Naive thymus-derived CD4-positive, alpha-beta T cell (primary cell): Measurements from ENCODE around the gene LIPI. TPM values are rescaled to one million over a fixed set of nuclear protein-coding genes. Genes with fewer than 3 reads are reported as not detected.
A peak's percentile ranks its signal among the peaks of the same experiment; 100 is the strongest.

ENCODE experiments used
- ATAC-seq: fragments of 150-1000 bp; cut with Tn5 transposase; 2 replicates; pipeline ENCODE4 v1.10.0; 2021; ENCODE audit warnings: mild to moderate bottlenecking, moderate library complexity
- CTCF ChIA-PET: fragments of 350-600 bp; sonication (Branson Sonifier 250); formaldehyde crosslinking; loops from one replicate; lab custom pipeline; 2021; ENCODE audit warnings: antibody characterized with exemption; lab: Charles Lee
- POLR2A ChIA-PET: fragments of 350-600 bp; sonication (Branson Sonifier 250); formaldehyde crosslinking; loops from one replicate; lab custom pipeline; 2021; ENCODE audit warnings: antibody characterized with exemption, inconsistent platforms; lab: Charles Lee
- DNase-seq, 9 donors: peaks; one replicate each; pipeline versions ENCODE4 v3.0.0 to v3.0.0-alpha.2; 2020 to 2022; ENCODE audit warnings: mixed read lengths in 1 of 9
- H3K27ac ChIP-seq: one replicate; pipeline ENCODE4 v1.7.0; 2013; ENCODE audit warnings: mild to moderate bottlenecking, low read depth, low read length, moderate library complexity
- H3K27me3 ChIP-seq, 2 donors: one replicate each; pipeline ENCODE4 v1.7.0; 2013; ENCODE audit warnings: low read length in 2 of 2, mild to moderate bottlenecking in 2 of 2, moderate library complexity in 2 of 2; ENCODE audit not compliant: control insufficient read depth in 2 of 2, insufficient read depth in 2 of 2
- H3K36me3 ChIP-seq, 3 experiments: 1 replicate in 2 of 3; 2 replicates in 1 of 3; pipeline ENCODE4 v1.7.0; 2013; ENCODE audit warnings: low read length in 3 of 3, mild to moderate bottlenecking in 3 of 3, moderate library complexity in 1 of 3; ENCODE audit not compliant: insufficient read depth in 3 of 3, control insufficient read depth in 2 of 3
- H3K4me1 ChIP-seq, 2 donors: one replicate each; pipeline ENCODE4 v1.7.0; 2013; ENCODE audit warnings: low read length in 2 of 2, mild to moderate bottlenecking in 2 of 2, moderate library complexity in 1 of 2; ENCODE audit not compliant: control insufficient read depth in 2 of 2, insufficient read depth in 2 of 2
- H3K4me3 ChIP-seq: 2 replicates; pipeline ENCODE4 v1.7.0; 2013; ENCODE audit warnings: mild to moderate bottlenecking, low read length
- H3K9me3 ChIP-seq, 3 experiments: 1 replicate in 2 of 3; 2 replicates in 1 of 3; pipeline ENCODE4 v1.7.0; 2013; ENCODE audit warnings: low read length in 3 of 3; ENCODE audit not compliant: control insufficient read depth in 2 of 3
- H3K27ac Mint-ChIP-seq, 9 donors: one replicate each; pipeline ENCODE4 v1.8.0; 2020 to 2022; ENCODE audit warnings: mixed read lengths in 9 of 9, mild to moderate bottlenecking in 8 of 9, moderate library complexity in 5 of 9, inconsistent platforms in 2 of 9
- H3K27me3 Mint-ChIP-seq, 5 donors: one replicate each; pipeline ENCODE4 v1.8.0; 2021 to 2022; ENCODE audit warnings: mixed read lengths in 5 of 5, mild to moderate bottlenecking in 1 of 5
- H3K36me3 Mint-ChIP-seq, 5 donors: one replicate each; pipeline ENCODE4 v1.8.0; 2020 to 2022; ENCODE audit warnings: mixed read lengths in 5 of 5, mild to moderate bottlenecking in 3 of 5, inconsistent platforms in 1 of 5
- H3K4me1 Mint-ChIP-seq, 7 donors: one replicate each; pipeline ENCODE4 v1.8.0; 2020 to 2022; ENCODE audit warnings: mixed read lengths in 7 of 7, mild to moderate bottlenecking in 3 of 7, inconsistent platforms in 1 of 7
- H3K4me3 Mint-ChIP-seq, 10 donors: one replicate each; pipeline ENCODE4 v1.8.0; 2020 to 2022; ENCODE audit warnings: mild to moderate bottlenecking in 10 of 10, mixed read lengths in 10 of 10, moderate library complexity in 6 of 10, inconsistent platforms in 2 of 10
- H3K9me3 Mint-ChIP-seq, 11 donors: one replicate each; pipeline ENCODE4 v1.8.0; 2020 to 2022; ENCODE audit warnings: mixed read lengths in 11 of 11, mild to moderate bottlenecking in 4 of 11, inconsistent platforms in 1 of 11, moderate library complexity in 1 of 11
- intact Hi-C, 2 donors: fragments of 100-400 bp; cut with micrococcal nuclease; formaldehyde crosslinking; loops; one replicate each; pipeline ENCODE4 v1.15.1; 2023
- polyA plus RNA-seq, 2 donors: library from polyadenylated mRNA; unstranded; fragments of 300-500 nt; fragmentation: Illumina TruSeq; gene quantifications; one replicate each; pipeline ENCODE4 v1.2.3, GENCODE V29; 2021
- total RNA-seq, 6 experiments: library from RNA in 5 of 6; stranded (reverse) in 5 of 6; gene quantifications; 1 replicate in 5 of 6; 2 replicates in 1 of 6; pipeline ENCODE4 v1.2.3 and lab custom pipeline; 2021 to 2026

LIPI gene
- total and polyA plus RNA-seq, 7 experiments from 2014 or later, result not detected

GRCh38 chr21:14124266-14124665, 86.5 kb downstream of the LIPI start:
- Histone ChIP-seq H3K4me1 (peaks cover 0 to 4% of the 10 kb centered on the region in 2 donors), H3K27ac (no peak overlapping the region), H3K9me3 (no peaks in the 10 kb centered on the region), H3K36me3 (no peaks in the 10 kb centered on the region), H3K4me3 (no peak overlapping the region), H3K27me3 (no peaks in the 10 kb centered on the region)
- Mint-ChIP-seq H3K36me3 (peaks cover 0 to 6% (median 3%) of the 10 kb centered on the region in 5 donors), H3K4me3 (no peak overlapping the region), H3K9me3 (peaks cover 0 to 18% (median 9%) of the 10 kb centered on the region in 11 donors), H3K4me1 (peaks cover 3 to 25% (median 19%) of the 10 kb centered on the region in 7 donors), H3K27ac (no peak overlapping the region), H3K27me3 (peaks cover 0 to 8% (median 5%) of the 10 kb centered on the region in 5 donors)
- intact Hi-C loops, result no loop called here
- DNase-seq (no peak), ATAC-seq (no peak)
- ChIA-PET CTCF (no interaction called here), POLR2A (no interaction called here)

DNA sequence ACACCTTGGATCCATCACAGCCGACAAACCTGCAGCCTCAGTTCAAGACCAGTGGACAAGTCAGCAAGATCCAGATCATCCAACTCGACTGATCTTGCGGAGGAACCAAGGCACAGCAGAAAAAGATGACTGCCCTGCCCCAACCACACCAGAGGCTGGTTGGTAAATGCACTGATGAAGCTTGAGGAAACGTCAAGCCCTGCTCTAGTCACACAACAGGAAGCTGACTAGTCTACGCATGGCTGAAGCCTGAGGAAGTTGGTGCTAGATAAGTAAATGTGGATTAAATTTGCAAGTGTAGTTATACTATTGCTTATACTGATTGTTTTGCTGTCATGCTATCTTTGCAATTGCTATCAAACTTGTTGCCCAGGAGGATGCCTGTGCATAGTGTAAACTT, 89.0 kb downstream of the LIPI start:
- no peaks in the 10 kb centered on the region for H3K36me3 ChIP-seq
- Mint-ChIP-seq H3K36me3 (peaks cover 0 to 6% (median 3%) of the 10 kb centered on the region in 5 donors), H3K4me3 (peak overlapping the region in 2 of 10 donors; percentile 11 to 31), H3K9me3 (peaks cover 0 to 18% (median 4%) of the 10 kb centered on the region in 11 donors), H3K27ac (peak overlapping the region in 2 of 9 donors; percentile 18 to 51), H3K27me3 (peaks cover 0 to 5% (median 2%) of the 10 kb centered on the region in 5 donors), H3K4me1 (peaks cover 3 to 25% (median 19%) of the 10 kb centered on the region in 7 donors)
- H3K4me3 ChIP-seq, result no peak overlapping the region
- ChIA-PET CTCF (no interaction called here), POLR2A (no interaction called here)
- DNase-seq, result peak in 1 of 9 donors; percentile 1
- H3K27me3 ChIP-seq, result no peaks in the 10 kb centered on the region
- no peak for ATAC-seq
- H3K9me3 ChIP-seq, result no peaks in the 10 kb centered on the region
- no peak overlapping the region for H3K27ac ChIP-seq
- intact Hi-C loops, result loop anchor here in 1 of 2 donors (2.0 kb wide), 1 partner anchor 21 kb away; no protein-coding TSS in a partner anchor
- H3K4me1 ChIP-seq, result peaks cover 0 to 4% of the 10 kb centered on the region in 2 donors

- H3K36me3 Mint-ChIP-seq, result peaks cover 0 to 6% (median 3%) of the 10 kb centered on the region in 5 donors
- H3K27me3 Mint-ChIP-seq, result peaks cover 0 to 5% (median 0%) of the 10 kb centered on the region in 5 donors
- intact Hi-C loops, result loop anchor here in 1 of 2 donors (2.0 kb wide), 1 partner anchor 19 kb away; no protein-coding TSS in a partner anchor
- H3K4me3 ChIP-seq, result no peak overlapping the region
- POLR2A ChIA-PET, result no interaction called here
- H3K27me3 ChIP-seq, result no peaks in the 10 kb centered on the region
- peaks cover 0 to 4% of the 10 kb centered on the region in 2 donors for H3K4me1 ChIP-seq
- no peaks in the 10 kb centered on the region for H3K36me3 ChIP-seq
- DNase-seq (peak in 7 of 9 donors; percentile 5 to 53 (median 21)), ATAC-seq (no peak)
- peak overlapping the region in 8 of 9 donors; percentile 52 to 92 (median 78) for H3K27ac Mint-ChIP-seq
- H3K27ac ChIP-seq, result no peak overlapping the region
- H3K9me3 ChIP-seq, result no peaks in the 10 kb centered on the region
- H3K4me3 Mint-ChIP-seq, result peak overlapping the region in 9 of 10 donors; percentile 14 to 63 (median 48)
- H3K9me3 Mint-ChIP-seq, result peaks cover 0 to 18% (median 7%) of the 10 kb centered on the region in 11 donors
- H3K4me1 Mint-ChIP-seq, result peaks cover 3 to 25% (median 19%) of the 10 kb centered on the region in 7 donors
- CTCF ChIA-PET, result no interaction called here
Measured at GRCh38 chr21:14120091-14120734, 90.5 kb downstream of the LIPI start.

DNA sequence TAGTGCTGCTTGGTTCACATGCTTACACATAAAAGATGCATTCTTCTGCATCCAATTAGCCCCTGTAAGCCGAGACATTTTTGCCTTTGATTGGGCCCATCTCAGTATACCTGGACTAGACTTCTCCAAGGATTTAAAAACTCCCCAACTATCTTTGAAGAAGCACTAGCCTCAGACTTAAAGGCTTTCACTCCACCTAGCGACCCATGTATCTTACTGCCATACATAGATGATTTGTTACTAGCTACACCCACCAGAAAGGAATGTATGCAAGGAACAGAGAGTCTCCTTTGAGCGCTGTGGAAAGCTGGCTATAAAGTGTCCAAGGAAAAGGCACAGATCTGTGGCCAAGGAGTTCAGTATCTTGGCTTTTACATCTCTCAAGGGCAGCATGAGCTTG, 91.7 kb downstream of the LIPI start:
- no peaks in the 10 kb centered on the region for H3K36me3 ChIP-seq
- ATAC-seq, result no peak
- peaks cover 0 to 5% (median 2%) of the 10 kb centered on the region in 5 donors for H3K36me3 Mint-ChIP-seq
- peaks cover 0 to 11% (median 4%) of the 10 kb centered on the region in 11 donors for H3K9me3 Mint-ChIP-seq
- ChIA-PET POLR2A (no interaction called here), CTCF (no interaction called here)
- no peaks in the 10 kb centered on the region for H3K27me3 ChIP-seq
- no peak overlapping the region for H3K4me3 ChIP-seq
- no peaks in the 10 kb centered on the region for H3K9me3 ChIP-seq
- peaks cover 3 to 25% (median 19%) of the 10 kb centered on the region in 7 donors for H3K4me1 Mint-ChIP-seq
- DNase-seq, result no peak
- H3K4me1 ChIP-seq, result peaks cover 0 to 4% of the 10 kb centered on the region in 2 donors
- intact Hi-C loops, result no loop called here
- peaks cover 0 to 2% (median 0%) of the 10 kb centered on the region in 5 donors for H3K27me3 Mint-ChIP-seq
- no peak overlapping the region for H3K4me3 Mint-ChIP-seq
- H3K27ac Mint-ChIP-seq, result no peak overlapping the region
- H3K27ac ChIP-seq, result no peak overlapping the region

DNA sequence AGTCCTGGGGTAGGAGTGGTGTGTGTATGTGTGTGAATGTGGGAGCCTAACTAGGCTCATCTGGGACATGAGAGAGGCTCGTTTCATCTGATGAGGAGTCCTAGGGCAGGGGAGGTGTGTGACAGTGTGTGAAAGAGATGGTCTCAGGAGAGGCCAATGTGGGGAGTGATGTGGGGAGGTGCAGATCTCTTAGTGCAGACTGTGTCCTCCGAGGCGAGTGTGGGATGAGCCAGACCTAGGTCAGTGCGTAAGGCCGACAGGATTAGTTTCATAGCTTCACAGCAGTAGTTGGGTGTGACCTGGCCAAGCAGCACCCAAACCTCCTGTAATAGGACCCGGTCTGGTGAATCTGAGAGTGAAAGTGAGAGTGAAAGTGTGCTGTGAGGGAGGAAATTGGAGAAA, 94.7 kb downstream of the LIPI start:
- POLR2A ChIA-PET, result no interaction called here
- Mint-ChIP-seq H3K27me3 (no peaks in the 10 kb centered on the region), H3K27ac (peak overlapping the region in 2 of 9 donors; percentile 0 to 8), H3K4me3 (no peak overlapping the region), H3K9me3 (peaks cover 0 to 10% (median 1%) of the 10 kb centered on the region in 11 donors), H3K36me3 (peaks cover 0 to 8% (median 3%) of the 10 kb centered on the region in 5 donors), H3K4me1 (peaks cover 3 to 14% (median 12%) of the 10 kb centered on the region in 7 donors)
- intact Hi-C loops, result no loop called here
- Histone ChIP-seq H3K4me1 (peaks cover 0 to 4% of the 10 kb centered on the region in 2 donors), H3K9me3 (no peaks in the 10 kb centered on the region), H3K27me3 (no peaks in the 10 kb centered on the region), H3K4me3 (no peak overlapping the region), H3K36me3 (no peaks in the 10 kb centered on the region), H3K27ac (no peak overlapping the region)
- CTCF ChIA-PET, result no interaction called here
- ATAC-seq, result peak; percentile 27
- DNase-seq, result no peak

- H3K27ac ChIP-seq, result no peak overlapping the region
- no peak for ATAC-seq
Measured at GRCh38 chr21:14115646-14116045, 95.1 kb downstream of the LIPI start.

More at GRCh38 chr21:14115646-14116045, 95.1 kb downstream of the LIPI start:
- POLR2A ChIA-PET, result no interaction called here
- peaks cover 3 to 14% (median 9%) of the 10 kb centered on the region in 7 donors for H3K4me1 Mint-ChIP-seq
- peaks cover 0 to 10% (median 1%) of the 10 kb centered on the region in 11 donors for H3K9me3 Mint-ChIP-seq
- no peak for DNase-seq
- H3K36me3 ChIP-seq, result no peaks in the 10 kb centered on the region
- no peak overlapping the region for H3K4me3 ChIP-seq
- CTCF ChIA-PET, result no interaction called here
- H3K27me3 ChIP-seq, result no peaks in the 10 kb centered on the region
- H3K27ac Mint-ChIP-seq, result no peak overlapping the region
- peaks cover 0 to 8% (median 3%) of the 10 kb centered on the region in 5 donors for H3K36me3 Mint-ChIP-seq
- no peaks in the 10 kb centered on the region for H3K27me3 Mint-ChIP-seq
- no peaks in the 10 kb centered on the region for H3K9me3 ChIP-seq
- H3K4me3 Mint-ChIP-seq, result no peak overlapping the region
- intact Hi-C loops, result no loop called here
- peaks cover 0 to 2% of the 10 kb centered on the region in 2 donors for H3K4me1 ChIP-seq
